Endothelial cell of umbilical vein (primary cell): Measurements from ENCODE around the gene HMMR. TPM values are rescaled to one million over a fixed set of nuclear protein-coding genes. Genes with fewer than 3 reads are reported as not detected.

Experiments
- BruUV-seq: library from RNA; stranded (reverse); fragments of 400-500 nt; replicated peaks from 2 replicates; lab custom pipeline; 2021; lab: Mats Ljungman, UMichigan
- CTCF ChIA-PET: fragments of 300-600, 350-600 bp; sonication (Branson Sonifier 250); formaldehyde crosslinking; loops from one replicate; lab custom pipeline; 2021; ENCODE audit warnings: antibody characterized with exemption, inconsistent platforms; lab: Charles Lee
- POLR2A ChIA-PET: fragments of 300-600, 350-600 bp; sonication (Branson Sonifier 250); formaldehyde crosslinking; loops from one replicate; lab custom pipeline; 2021; ENCODE audit warnings: antibody characterized with exemption, inconsistent platforms; lab: Charles Lee
- DNase-seq: peaks from one replicate; pipeline ENCODE4 v3.0.0-alpha.2; 2011; ENCODE audit warnings: low read depth, low spot score
- FAIRE-seq: peaks from 2 replicates; lab custom pipeline; 2011; peaks lifted over from hg19 to GRCh38; lab: Jason Lieb, UNC
- H2AFZ ChIP-seq: 2 replicates; pipeline ENCODE4 v1.6.0; 2012; ENCODE audit warnings: low read depth, low read length, control low read depth, inconsistent platforms
- H3K27ac ChIP-seq: 2 replicates; pipeline ENCODE4 v1.5.1; 2011; ENCODE audit warnings: low read depth, mild to moderate bottlenecking, control low read depth, low read length, moderate library complexity; ENCODE audit not compliant: insufficient read depth
- H3K27me3 ChIP-seq, 2 experiments: 2 replicates each; pipeline versions ENCODE4 v1.6.0 to v1.6.1; 2011; ENCODE audit warnings: low read length in 2 of 2, mixed read lengths in 1 of 2; ENCODE audit not compliant: control insufficient read depth in 2 of 2, insufficient read depth in 2 of 2
- H3K36me3 ChIP-seq, 2 experiments: 2 replicates in 1 of 2; 3 replicates in 1 of 2; pipeline ENCODE4 v1.5.1; 2011; ENCODE audit warnings: low read length in 2 of 2, mild to moderate bottlenecking in 1 of 2, moderate library complexity in 1 of 2; ENCODE audit not compliant: control insufficient read depth in 2 of 2, insufficient read depth in 2 of 2; ENCODE audit errors: extremely low read depth in 1 of 2
- H3K4me1 ChIP-seq: 3 replicates; pipeline ENCODE4 v1.5.1; 2011; ENCODE audit warnings: mild to moderate bottlenecking, low read length; ENCODE audit not compliant: control insufficient read depth, insufficient read depth; ENCODE audit errors: extremely low read depth
- H3K4me2 ChIP-seq: 2 replicates; pipeline ENCODE4 v1.6.1; 2011; ENCODE audit warnings: low read length, control low read depth, mixed read lengths; ENCODE audit not compliant: insufficient read depth
- H3K4me3 ChIP-seq, 3 experiments: fragments of 200-600 bp in 1 of 3; sonication (generic), shearing (Covaris generic) in 1 of 3; replicated peaks in 1 of 3; 2 replicates each; pipeline ENCODE4 v1.5.1; 2011 to 2016; ENCODE audit warnings: control low read depth in 3 of 3, low read length in 3 of 3, mild to moderate bottlenecking in 2 of 3, inconsistent platforms in 1 of 3, low read depth in 1 of 3, moderate library complexity in 1 of 3; ENCODE audit not compliant: insufficient read depth in 1 of 3
- H3K79me2 ChIP-seq: 2 replicates; pipeline ENCODE4 v1.6.0; 2012; ENCODE audit warnings: low read length, inconsistent platforms; ENCODE audit not compliant: control insufficient read depth, insufficient read depth
- H3K9ac ChIP-seq: replicated peaks from 2 replicates; pipeline ENCODE3; 2011; ENCODE audit warnings: low read length, control low read depth; ENCODE audit not compliant: insufficient read depth; ENCODE audit errors: extremely low read depth
- H3K9me1 ChIP-seq: replicated peaks from 3 replicates; pipeline ENCODE4 v1.6.0; 2011; ENCODE audit warnings: mild to moderate bottlenecking, low read length; ENCODE audit not compliant: control insufficient read depth, insufficient read depth; ENCODE audit errors: extremely low read depth
- H3K9me3 ChIP-seq: replicated peaks from 2 replicates; pipeline ENCODE4 v1.5.1; 2012; ENCODE audit warnings: low read length, inconsistent platforms; ENCODE audit not compliant: control insufficient read depth, insufficient read depth
- H4K20me1 ChIP-seq: replicated peaks from 2 replicates; pipeline ENCODE3; 2011; ENCODE audit warnings: mild to moderate bottlenecking, low read length; ENCODE audit not compliant: control insufficient read depth, insufficient read depth; ENCODE audit errors: extremely low read depth
- CTCF ChIP-seq, 2 donors: IDR thresholded peaks; 1 replicate in 1 of 2; 2 replicates in 1 of 2; pipeline ENCODE4 v1.5.1; 2011; ENCODE audit warnings: low read length in 2 of 2, mild to moderate bottlenecking in 2 of 2, moderate library complexity in 2 of 2, control low read depth in 1 of 2, inconsistent platforms in 1 of 2, low read depth in 1 of 2; ENCODE audit not compliant: insufficient read depth in 1 of 2; ENCODE audit errors: extremely low read depth in 1 of 2
- EZH2 ChIP-seq: IDR thresholded peaks from 2 replicates; pipeline ENCODE4 v1.6.1; 2012; ENCODE audit warnings: borderline replicate concordance, low read depth, mild to moderate bottlenecking, moderate library complexity, low read length, inconsistent platforms; ENCODE audit not compliant: severe bottlenecking
- FOS ChIP-seq: IDR thresholded peaks from 2 replicates; pipeline ENCODE4 v1.6.1; 2011; ENCODE audit warnings: mild to moderate bottlenecking, low read length, moderate library complexity, borderline replicate concordance; ENCODE audit not compliant: insufficient read depth
- GATA2 ChIP-seq: IDR thresholded peaks from 2 replicates; pipeline ENCODE4 v1.7.0; 2011; ENCODE audit warnings: low read depth, mild to moderate bottlenecking, moderate library complexity, mixed read lengths, low read length; ENCODE audit not compliant: insufficient read length, insufficient read depth
- JUN ChIP-seq: IDR thresholded peaks from 2 replicates; pipeline ENCODE4 v1.6.1; 2011; ENCODE audit warnings: borderline replicate concordance, low read depth; ENCODE audit not compliant: insufficient read length, insufficient read depth
- MYC ChIP-seq: IDR thresholded peaks from one replicate; pipeline ENCODE4 v1.6.1; 2011; ENCODE audit warnings: mild to moderate bottlenecking, low read depth, low read length
- POLR2A ChIP-seq: IDR thresholded peaks from 2 replicates; pipeline ENCODE4 v1.6.1; 2012; ENCODE audit warnings: low read depth, mild to moderate bottlenecking, control low read depth, low read length
- POLR2AphosphoS5 ChIP-seq: IDR thresholded peaks from 2 replicates; pipeline ENCODE4 v1.6.1; 2012; ENCODE audit warnings: low read depth, mild to moderate bottlenecking, control low read depth, low read length, moderate library complexity; ENCODE audit not compliant: insufficient read depth
- dilution Hi-C: fragments of 300-500 bp; cut with MboI; formaldehyde crosslinking; loops from one replicate; pipeline ENCODE4 v1.15.0; 2019; ENCODE audit warnings: low sequenced_read_pairs; ENCODE audit not compliant: extremely low pct_ligation_motif_present
- intact Hi-C: fragments of 100-400 bp; cut with micrococcal nuclease; formaldehyde crosslinking; loops from one replicate; pipeline ENCODE4 v1.10.0; 2022
- polyA plus RNA-seq, 4 experiments: library from polyadenylated mRNA; depleted of rRNA in 3 of 4; stranded (reverse) in 3 of 4; unstranded in 1 of 4; fragments of >200 nt; gene quantifications; 2 replicates each; pipeline versions ENCODE4 v1.2.1 to v1.2.3, GENCODE V29; 2011 to 2012; ENCODE audit warnings: missing spikeins in 1 of 4
- total RNA-seq: library from RNA; stranded (reverse); gene quantifications from 2 replicates; pipeline ENCODE4 v1.2.3, GENCODE V29; 2021

The HMMR gene
- total and polyA plus RNA-seq, 2 donors (not counting 3 experiments of a cell fraction or from before 2014, with no cell fraction given): 5.5 to 31.0 TPM

- DNase-seq (no peak), FAIRE-seq (no peak)
- POLR2A ChIA-PET: interaction anchor here (0.8 to 4.1 kb wide), 2 partner anchors 18 to 19 kb away, joined by 3 to 34 read pairs; partner anchors contain the start of genes HMMR and NUDCD2
- Histone ChIP-seq H3K27me3 (no peaks in the 10 kb centered on the region), H3K9ac (no peak overlapping the region), H3K9me3 (no peaks in the 10 kb centered on the region), H3K4me3 (no peak overlapping the region), H3K4me2 (peak overlapping the region; percentile 52), H3K27ac (no peak overlapping the region), H3K79me2 (peaks cover 42% of the 10 kb centered on the region), H3K4me1 (peaks cover 19% of the 10 kb centered on the region), H3K9me1 (no peaks in the 10 kb centered on the region), H3K36me3 (peaks cover 16 to 38% of the 10 kb centered on the region in 2 experiments), H2AFZ (no peak overlapping the region), H4K20me1 (peaks cover 5% of the 10 kb centered on the region)
- no TSS peak for BruUV-seq
- intact Hi-C loops (no loop called here), dilution Hi-C loops (no loop called here)
- CTCF ChIA-PET: interaction anchor here (1.0 to 2.2 kb wide), 4 partner anchors 9 to 64 kb away, joined by 3 to 4 read pairs (median 4); partner anchors contain the start of genes HMMR, MAT2B and NUDCD2
- TF ChIP-seq JUN (no peak), EZH2 (no peak), POLR2A (no peak), MYC (no peak), GATA2 (no peak), CTCF (IDR thresholded peaks at IDR 0.05; ENCODE audit: extremely low read depth in 1 of 2, insufficient read depth in 1 of 2, low read depth in 1 of 2, low read length in 2 of 2) (no peak), POLR2AphosphoS5 (no peak), FOS (no peak)
Observed at GRCh38 chr5:163440954-163441353, 19.5 kb upstream of the HMMR start.
